Measurements from ENCODE around the gene F8. TPM values are rescaled to one million over a fixed set of nuclear protein-coding genes. Genes with fewer than 3 reads are reported as not detected.

The F8 gene
- total and polyA plus RNA-seq, 10 of the 15 experiments (the other 5 are each of a cell fraction or from before 2014, with no cell fraction given) = 3.0 to 8.1 (median 5.1) TPM

- Histone ChIP-seq H3K36me3 (ENCODE audit: control insufficient read depth in 2 of 2, insufficient read depth in 2 of 2, low read length in 1 of 2) (no peaks in the 10 kb centered on the region), H3K9me3 (replicated peaks; ENCODE audit: control insufficient read depth, insufficient read depth, low read length) (no peaks in the 10 kb centered on the region), H3K4me2 (ENCODE audit: control insufficient read depth, insufficient read depth) (no peak overlapping the region), H3K4me3 (no peak overlapping the region), H2AFZ (ENCODE audit: control insufficient read depth, low read depth, low read length) (no peak overlapping the region), H3K9ac (ENCODE audit: control insufficient read depth, insufficient read depth, low read length) (no peak overlapping the region), H3K79me2 (ENCODE audit: control insufficient read depth, insufficient read depth, low read length) (no peaks in the 10 kb centered on the region), H3K4me1 (ENCODE audit: control insufficient read depth, insufficient read depth, low read length) (no peaks in the 10 kb centered on the region), H4K20me1 (ENCODE audit: control insufficient read depth, insufficient read depth) (no peaks in the 10 kb centered on the region), H3K27ac (ENCODE audit: control insufficient read depth, insufficient read depth) (no peak overlapping the region), H3K27me3 (replicated peaks in 1 of 2; ENCODE audit: control insufficient read depth in 2 of 2, insufficient read depth in 2 of 2, low read length in 1 of 2) (no peaks in the 10 kb centered on the region)
- BruUV-seq (replicated peaks) = no TSS peak
- ChIA-PET SMC1A (ENCODE audit: uncharacterized antibody, unreplicated experiment) (no interaction called here), CTCF (interaction anchor here (1.0 to 1.6 kb wide), 2 partner anchors 9 to 106 kb away, joined by 5 to 6 read pairs; no protein-coding TSS in a partner anchor), RAD21 (ENCODE audit: unreplicated experiment) (no interaction called here), POLR2A (no interaction called here)
- DNase-seq (ENCODE audit: low read depth, low spot score) = no peak
- FAIRE-seq = no peak
- TF ChIP-seq NRF1 (conservative IDR thresholded peaks at IDR 0.05; ENCODE audit: low read depth, low read length) = no peak
- no peak for TF ChIP-seq POLR2AphosphoS5 (IDR thresholded peaks at IDR 0.05; ENCODE audit: low read length)
- no peak for TF ChIP-seq JUND (IDR thresholded peaks at IDR 0.05; ENCODE audit: low read depth, low read length)
- TF ChIP-seq KDM1A (IDR thresholded peaks at IDR 0.05; ENCODE audit: borderline replicate concordance) = no peak
- no peak for TF ChIP-seq BCL11A (IDR thresholded peaks at IDR 0.05; ENCODE audit: low read depth, low read length)
- no peak for TF ChIP-seq ZNF687 (IDR thresholded peaks at IDR 0.05)
- TF ChIP-seq, protein P1, sequence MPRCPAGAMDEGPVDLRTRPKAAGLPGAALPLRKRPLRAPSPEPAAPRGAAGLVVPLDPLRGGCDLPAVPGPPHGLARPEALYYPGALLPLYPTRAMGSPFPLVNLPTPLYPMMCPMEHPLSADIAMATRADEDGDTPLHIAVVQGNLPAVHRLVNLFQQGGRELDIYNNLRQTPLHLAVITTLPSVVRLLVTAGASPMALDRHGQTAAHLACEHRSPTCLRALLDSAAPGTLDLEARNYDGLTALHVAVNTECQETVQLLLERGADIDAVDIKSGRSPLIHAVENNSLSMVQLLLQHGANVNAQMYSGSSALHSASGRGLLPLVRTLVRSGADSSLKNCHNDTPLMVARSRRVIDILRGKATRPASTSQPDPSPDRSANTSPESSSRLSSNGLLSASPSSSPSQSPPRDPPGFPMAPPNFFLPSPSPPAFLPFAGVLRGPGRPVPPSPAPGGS (IDR thresholded peaks at IDR 0.05; ENCODE audit: borderline replicate concordance, insufficient read depth, low read depth, low read length, poor library complexity, severe bottlenecking) = no peak
- TF ChIP-seq PRDM15 (CRISPR knock-in tag; IDR thresholded peaks at IDR 0.05) = no peak
- TF ChIP-seq SMARCA5 (IDR thresholded peaks at IDR 0.05) = no peak
- TF ChIP-seq NR2C1 (IDR thresholded peaks at IDR 0.05) = no peak
- TF ChIP-seq NFIC (IDR thresholded peaks at IDR 0.05; ENCODE audit: low read depth, low read length) = no peak
- TF ChIP-seq, protein P2, sequence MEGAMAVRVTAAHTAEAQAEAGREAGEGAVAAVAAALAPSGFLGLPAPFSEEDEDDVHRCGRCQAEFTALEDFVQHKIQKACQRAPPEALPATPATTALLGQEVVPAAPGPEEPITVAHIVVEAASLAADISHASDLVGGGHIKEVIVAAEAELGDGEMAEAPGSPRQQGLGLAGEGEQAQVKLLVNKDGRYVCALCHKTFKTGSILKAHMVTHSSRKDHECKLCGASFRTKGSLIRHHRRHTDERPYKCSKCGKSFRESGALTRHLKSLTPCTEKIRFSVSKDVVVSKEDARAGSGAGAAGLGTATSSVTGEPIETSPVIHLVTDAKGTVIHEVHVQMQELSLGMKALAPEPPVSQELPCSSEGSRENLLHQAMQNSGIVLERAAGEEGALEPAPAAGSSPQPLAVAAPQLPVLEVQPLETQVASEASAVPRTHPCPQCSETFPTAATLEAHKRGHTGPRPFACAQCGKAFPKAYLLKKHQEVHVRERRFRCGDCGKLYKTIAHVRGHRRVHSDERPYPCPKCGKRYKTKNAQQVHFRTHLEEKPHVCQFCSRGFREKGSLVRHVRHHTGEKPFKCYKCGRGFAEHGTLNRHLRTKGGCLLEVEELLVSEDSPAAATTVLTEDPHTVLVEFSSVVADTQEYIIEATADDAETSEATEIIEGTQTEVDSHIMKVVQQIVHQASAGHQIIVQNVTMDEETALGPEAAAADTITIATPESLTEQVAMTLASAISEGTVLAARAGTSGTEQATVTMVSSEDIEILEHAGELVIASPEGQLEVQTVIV (IDR thresholded peaks at IDR 0.05; ENCODE audit: borderline replicate concordance, partially characterized antibody) = no peak
- TF ChIP-seq CHD4 (IDR thresholded peaks at IDR 0.05) = no peak
- in situ Hi-C loops (cut with MboI) = no loop called here
- intact Hi-C loops (cut with micrococcal nuclease; ENCODE audit: unreplicated experiment) = no loop called here
- ATAC-seq = no peak
Measured at GRCh38 chrX:154855256-154855655, 167.3 kb downstream of the F8 start.
